DMS 273 (cell line): ENCODE data around the gene SLC16A12.
"Not testable (repeated sequence)": the region's sequence is repeated elsewhere in the genome, so short reads cannot be mapped to it uniquely, and the experiment has no call there.

Experiments
- DNase-seq: peaks from one replicate; lab custom pipeline; 2025; ENCODE audit not compliant: unreplicated experiment; lab: John Stamatoyannopoulos, UW

SLC16A12 gene

DNA sequence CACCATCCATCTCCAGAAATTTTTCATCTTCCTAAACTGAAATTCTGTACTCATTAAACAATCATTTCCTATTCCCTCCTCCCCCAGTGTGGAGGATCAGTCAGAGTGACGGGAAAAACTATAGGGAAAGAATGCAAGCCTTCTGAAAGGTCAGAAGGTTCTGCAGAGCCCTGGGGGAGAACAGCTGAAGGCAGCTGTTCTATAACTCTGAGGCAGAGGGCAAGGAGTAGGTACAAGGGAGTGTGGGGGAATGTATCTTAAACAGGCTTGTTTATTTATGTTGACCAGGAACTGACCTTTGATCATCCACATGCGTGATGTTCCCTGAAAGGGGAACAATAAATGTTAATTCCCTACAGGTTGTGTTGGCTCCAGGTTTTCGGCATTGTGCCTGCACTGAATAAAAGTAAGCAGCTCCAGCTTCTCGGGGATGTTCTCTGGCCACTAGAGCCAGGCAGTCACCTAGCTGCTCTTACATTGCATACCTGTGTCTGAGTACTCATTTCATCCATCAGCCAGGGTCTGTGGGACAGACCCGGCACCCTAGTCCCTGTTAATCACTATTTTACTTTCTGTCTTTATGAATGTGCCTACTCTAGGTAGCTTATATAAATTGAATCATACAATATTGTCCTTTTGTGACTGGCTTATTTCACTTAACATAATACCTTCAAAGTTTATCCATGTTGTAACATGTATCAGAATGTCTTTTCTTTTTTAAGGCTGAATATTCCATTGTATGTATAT lies 137.2 kb downstream of the SLC16A12 start:
- no peak for DNase-seq

DNA sequence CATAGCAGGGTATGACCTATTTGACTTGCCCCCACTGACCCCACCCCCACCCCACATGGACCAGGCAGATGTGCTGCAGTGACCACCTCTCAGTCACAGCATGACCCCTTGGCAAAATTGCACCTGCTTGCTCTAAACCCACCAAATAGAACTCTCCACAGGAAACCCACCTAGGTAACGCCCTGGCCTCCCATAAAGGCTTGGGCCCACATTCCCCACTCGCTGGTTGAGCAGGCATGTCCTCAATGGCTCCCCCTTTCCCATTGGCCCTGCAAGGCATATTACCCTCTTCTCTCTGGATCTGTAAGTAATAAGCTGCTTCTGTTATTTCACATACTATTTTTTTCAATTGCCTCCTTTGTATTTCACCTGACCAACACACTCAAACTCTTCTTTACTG lies 140.3 kb downstream of the SLC16A12 start:
- no peak for DNase-seq

DNA sequence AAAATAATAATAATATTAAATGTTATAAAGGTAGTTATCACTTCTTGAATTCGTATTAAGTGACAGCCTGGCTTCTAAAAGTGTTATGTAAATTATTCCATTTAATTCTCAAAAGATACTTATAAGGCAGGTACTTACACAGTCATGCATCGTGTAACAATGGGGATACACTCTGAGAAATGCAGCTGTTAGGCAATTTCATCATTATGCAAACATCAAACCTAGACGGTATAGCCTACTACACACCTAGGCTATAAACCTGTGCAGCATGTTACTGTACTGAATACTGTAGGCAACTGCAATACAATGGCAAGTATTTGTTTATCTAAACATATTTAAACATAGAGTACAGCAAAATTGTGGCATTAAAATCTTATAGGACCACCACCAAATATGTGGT lies 141.5 kb downstream of the SLC16A12 start:
- no peak for DNase-seq

DNA sequence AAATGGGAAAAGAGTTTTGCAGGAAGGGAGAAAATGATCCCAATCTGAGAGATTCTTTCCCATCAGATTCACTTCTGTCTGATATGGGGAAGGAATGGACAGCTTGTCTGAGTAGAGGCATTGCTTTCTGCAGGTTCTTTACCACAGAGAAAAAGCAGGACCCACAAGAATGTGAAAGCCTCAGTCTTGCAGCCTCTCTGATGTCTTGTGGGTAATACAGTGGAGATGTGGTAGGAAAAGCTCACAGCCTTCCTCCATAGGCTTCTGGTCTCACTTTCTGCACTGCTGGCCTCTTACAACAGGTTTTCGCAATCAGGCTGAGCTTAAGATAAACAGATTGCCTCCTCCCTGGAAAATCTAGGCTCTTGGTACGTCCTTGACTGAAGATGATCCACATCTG lies 142.4 kb downstream of the SLC16A12 start:
- peak; percentile 5 for DNase-seq

DNA sequence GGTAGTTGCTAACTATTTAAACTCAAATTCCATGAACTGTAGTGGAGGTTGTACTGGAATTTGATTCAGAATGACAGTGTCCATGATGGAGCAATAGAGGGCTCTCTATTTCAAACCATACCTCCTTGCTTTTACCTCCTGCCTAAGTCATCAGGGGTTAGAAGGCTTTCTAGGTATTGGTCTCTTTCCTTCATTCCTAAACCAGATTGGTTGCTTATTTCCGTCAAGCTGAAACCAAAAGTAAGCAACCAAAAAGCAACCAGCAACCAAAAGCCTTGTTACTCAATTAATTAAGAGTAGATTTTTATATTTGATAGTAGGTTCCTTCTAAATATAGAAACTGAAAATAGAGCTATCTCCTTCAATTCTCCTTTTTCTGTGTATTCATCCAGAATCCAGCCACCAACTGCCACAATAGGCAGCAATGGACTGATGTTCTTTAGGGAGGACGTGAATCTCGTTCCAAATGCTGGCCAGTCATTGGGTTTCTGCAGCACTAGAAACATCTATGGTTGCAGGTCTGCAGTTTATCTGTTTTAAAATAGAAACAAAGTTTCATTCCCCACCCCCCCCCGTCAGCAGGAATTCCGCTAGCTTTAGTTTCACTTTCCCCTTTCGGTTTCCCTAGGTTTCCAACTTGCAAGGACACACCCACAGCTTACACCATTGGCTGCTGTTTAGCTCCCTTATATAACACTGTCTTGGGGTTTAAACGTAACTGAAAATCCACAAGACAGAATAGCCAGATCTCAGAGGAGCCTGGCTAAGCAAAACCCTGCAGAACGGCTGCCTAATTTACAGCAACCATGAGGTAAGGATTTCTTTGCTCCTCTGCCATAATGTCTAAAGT lies 143.3 kb downstream of the SLC16A12 start, which contains the start of gene IFIT1:
IFIT1 (plus strand) TSS at position 717 of the 850 bp plus-strand sequence; CDS start at position 807, 90 bp downstream.
- DNase-seq = peak; percentile 64

DNA sequence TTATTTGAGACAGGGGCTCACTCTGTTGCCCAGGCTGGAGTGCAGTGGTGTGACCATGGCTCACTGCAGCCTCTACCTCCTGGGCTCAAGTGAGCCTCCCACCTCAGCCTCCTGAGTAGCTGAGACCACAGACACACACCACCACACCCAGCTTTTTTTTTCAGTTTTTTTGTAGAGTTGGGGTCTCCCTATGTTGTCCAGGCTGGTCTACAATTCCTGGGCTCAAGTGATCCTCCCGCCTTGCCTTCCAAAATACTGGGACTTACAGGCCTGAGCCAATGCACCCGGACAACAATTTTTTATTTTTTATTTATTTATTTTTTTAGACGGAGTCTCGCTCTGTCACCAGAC lies 144.2 kb downstream of the SLC16A12 start:
- not testable (repeated sequence) for DNase-seq

DNA sequence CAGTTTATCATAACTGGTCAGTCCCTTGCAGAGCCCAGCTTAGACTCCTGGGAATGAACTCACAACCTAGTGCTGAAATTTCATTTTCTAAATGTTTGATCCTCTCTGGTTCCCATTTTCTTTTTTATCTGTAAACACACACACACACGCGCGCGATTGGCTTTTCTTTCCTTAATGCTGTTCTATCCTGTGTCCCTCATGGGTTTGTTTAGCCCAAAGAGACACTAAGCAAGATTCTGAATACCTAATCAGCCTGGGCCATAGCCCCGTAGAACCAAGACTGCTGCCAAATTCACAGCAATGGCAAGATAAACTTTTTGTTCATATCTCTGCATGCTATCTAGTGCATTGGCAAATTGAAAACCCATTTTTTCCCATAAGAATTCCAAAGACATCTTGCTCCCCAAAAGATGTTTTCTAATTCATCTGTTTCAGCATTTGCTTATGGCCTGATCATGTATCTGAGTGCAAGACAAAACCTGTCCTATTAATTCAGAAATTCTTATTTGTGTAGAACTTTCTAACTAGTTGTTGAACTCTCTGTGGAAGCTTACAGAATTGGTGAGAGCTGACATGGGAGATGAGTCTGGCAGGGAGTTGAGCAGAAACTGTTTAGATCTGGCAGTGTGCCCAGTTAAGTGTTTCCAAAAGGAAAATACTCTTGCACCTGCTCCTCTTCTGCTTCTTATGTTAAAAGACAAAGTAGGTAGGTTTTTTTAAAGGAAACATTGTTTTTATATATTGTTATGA lies 144.7 kb downstream of the SLC16A12 start:
- peak; percentile 38 for DNase-seq

DNA sequence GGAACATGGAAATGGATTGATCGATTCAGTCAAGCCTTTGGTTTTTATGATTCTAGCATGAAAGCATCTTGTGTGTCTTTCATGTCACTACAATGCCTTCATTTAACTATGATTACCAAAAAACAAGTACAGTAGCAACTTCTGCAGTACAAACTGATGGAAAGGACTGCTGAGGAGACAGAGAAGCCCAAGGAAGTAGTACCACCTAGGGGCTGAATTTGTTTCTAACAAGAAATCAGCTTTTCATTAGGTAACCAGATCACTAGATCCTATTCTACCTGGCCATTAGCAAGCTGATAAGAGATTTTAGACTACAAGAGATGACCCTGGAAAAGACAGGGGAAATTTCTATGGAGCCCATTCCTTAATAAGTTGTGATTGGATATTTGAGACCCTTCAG lies 146.1 kb downstream of the SLC16A12 start:
- peak; percentile 33 for DNase-seq

DNA sequence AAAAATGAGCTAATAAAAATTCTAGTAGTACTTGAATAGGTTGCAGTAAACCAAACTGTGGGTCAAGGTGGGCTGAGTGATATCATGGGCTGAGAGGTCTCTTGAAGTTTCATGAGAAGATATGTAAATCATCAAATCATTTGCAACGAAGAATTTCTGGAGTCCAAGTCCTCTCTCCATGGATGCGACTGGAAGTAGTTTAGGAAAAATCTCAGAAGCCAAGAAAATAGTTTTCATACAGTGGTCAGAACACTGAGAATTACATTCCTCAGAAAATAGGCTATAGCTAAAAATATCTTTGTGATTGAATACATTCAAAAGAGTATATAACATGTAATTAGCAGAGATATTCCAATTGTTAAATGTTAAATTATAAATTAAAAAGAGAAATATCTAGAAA lies 146.6 kb downstream of the SLC16A12 start:
- DNase-seq = no peak

DNA sequence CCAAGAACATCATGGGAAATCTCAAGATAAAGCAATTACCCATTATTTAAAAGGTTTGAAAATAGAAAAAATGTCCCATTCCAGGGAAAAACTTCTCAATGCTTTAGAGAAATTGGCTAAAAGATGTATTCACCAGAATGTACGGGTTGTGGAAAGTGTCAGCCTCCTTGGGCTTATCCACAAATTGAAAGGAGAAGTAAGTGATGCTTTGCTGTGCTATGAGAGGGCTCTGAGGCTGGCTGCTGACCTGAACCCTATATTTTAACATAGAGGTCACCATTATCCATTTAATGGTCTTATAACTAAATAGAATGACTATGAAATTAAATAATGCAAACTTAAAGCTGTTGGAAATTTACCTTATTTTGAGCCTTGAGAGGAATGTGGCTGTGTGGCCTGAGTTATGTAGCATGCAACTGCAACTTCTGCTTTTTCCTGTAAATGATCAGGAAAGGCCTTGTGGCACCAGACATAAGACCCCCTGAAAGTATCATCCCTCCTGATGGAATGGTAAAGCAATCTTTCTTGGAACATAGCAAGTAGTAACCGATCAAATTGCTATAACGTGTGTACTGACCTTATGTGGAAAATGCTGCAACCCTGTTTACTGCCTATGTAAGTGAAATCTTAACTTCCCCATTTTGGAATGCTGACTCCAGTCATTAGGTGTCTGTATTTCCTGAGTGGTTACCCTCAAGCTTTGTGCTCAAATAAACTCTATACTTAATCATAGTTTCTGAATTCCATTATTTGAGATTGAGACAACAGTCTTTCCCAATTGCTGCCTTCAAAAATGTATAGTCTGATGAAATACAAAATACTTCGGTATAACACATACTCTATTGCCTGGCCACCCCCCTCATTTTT lies 150.7 kb downstream of the SLC16A12 start:
- no peak for DNase-seq

DNA sequence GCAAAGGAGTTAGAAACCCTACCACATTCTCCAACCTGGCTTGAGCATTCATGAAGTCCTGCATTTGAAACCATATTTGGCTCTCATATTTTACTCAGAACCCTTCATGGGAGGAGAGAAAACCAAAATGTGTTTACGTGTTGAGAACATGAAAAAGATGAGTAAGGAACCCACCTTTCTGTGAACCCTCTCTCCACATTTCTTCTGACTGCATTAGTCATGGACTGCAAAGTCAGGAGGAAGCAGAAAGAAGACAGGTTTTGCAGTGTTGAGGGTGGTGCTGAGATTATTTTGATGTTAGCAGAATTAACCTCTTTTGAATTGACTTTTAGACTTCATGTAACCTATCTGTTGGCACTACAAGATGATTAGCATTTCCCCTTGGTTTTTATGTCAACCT lies 152.6 kb downstream of the SLC16A12 start:
- no peak for DNase-seq
